NCI-H446 treated with DMSO at 0.1 percent for 48 hours (cell line): Measurements from ENCODE around the gene TST.

Experiments
- DNase-seq: peaks from one replicate; lab custom pipeline; 2025; lab: John Stamatoyannopoulos, UW

TST gene

DNA sequence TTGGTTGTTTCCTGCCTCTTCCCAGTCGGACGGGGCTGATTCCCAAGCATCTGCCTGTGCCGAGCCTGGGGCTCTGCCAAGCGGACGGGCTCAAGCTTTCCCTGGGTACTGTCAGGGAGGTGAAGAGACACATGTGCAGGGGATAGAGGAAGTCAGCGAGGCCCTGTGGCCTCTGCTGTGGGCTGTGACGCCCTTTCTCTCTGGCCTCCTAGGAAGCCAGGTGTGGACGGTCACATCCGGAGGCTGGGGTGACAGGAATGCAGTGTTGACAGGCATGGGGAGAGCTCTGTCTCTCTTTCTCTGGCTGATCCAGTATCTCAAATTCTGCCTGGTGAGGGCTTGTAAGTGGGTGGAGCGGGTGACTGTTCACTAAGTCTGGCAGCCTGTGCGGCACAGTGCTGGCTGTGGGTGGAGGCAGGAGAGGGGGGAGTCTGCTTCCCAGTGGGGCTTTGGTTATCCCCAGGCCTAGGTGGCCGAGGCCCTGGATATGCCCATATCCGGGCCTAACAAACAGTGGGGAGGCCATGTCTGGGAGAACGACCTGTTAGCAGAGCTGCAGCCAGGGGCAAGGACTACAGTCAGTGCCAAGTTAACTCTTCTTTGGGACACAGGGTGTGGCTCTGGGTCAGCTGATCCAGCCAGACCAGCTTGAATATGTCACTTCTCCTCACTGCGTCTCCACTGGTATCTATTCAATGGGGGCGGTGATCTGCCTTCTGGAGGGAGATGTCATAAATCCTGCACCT, 34.2 kb upstream of the TST start:
- DNase-seq = no peak

- DNase-seq = no peak
Observed at GRCh38 chr22:37052386-37053309, 33.4 kb upstream of the TST start.

- no peak for DNase-seq
Observed at GRCh38 chr22:37051391-37052385, 32.4 kb upstream of the TST start, which contains the start of gene KCTD17. KCTD17 (plus strand) TSS chr22:37051742; CDS start chr22:37051761, 19 bp downstream.

DNA sequence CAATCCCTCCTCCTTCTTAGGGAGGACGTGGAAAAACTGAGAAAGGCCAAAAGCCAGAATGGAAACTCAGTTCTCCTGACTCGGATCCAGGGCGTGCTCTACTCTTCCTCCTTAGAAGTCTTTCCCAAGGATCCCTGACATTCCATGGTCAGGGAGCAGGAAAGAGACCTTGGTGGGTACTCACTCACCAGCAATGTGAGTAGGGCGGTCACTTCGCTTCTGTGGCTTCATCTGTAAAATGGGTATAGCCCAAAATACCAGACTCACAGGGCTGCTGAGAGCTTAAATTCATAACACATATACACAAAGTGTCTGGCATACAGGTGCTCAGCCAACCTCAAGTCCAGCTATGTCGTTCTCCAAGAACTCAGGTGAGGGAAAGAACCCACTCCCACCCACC, 31.7 kb upstream of the TST start:
- no peak for DNase-seq

GRCh38 chr22:37049224-37049623, 30.0 kb upstream of the TST start:
- DNase-seq = no peak

- no peak for DNase-seq
Observed at GRCh38 chr22:37048133-37048532, 28.9 kb upstream of the TST start.

GRCh38 chr22:37047006-37047405, 27.8 kb upstream of the TST start:
- no peak for DNase-seq

- DNase-seq = no peak
Observed at GRCh38 chr22:37046589-37046988, 27.3 kb upstream of the TST start.

DNA sequence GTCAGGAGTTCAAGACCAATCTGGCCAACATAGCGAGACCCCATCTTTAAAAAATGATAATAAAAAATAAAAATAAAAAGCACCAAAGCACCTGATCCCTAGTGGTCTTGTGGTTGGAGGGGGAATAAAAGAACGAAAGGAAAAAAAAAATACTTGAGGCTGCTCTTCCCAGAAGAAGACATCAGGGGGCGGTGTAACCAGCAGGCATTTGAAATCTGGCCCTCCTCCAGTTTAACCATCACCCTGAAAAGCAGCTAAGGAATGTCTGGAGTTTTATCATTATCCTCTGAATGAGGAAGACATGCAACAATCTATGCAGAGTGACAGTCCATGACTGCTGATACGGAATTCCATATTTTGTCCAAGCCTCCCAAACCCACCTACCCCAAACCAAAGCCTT, 26.7 kb upstream of the TST start:
- no peak for DNase-seq

GRCh38 chr22:37044634-37045625, 25.7 kb upstream of the TST start:
- DNase-seq = no peak

DNA sequence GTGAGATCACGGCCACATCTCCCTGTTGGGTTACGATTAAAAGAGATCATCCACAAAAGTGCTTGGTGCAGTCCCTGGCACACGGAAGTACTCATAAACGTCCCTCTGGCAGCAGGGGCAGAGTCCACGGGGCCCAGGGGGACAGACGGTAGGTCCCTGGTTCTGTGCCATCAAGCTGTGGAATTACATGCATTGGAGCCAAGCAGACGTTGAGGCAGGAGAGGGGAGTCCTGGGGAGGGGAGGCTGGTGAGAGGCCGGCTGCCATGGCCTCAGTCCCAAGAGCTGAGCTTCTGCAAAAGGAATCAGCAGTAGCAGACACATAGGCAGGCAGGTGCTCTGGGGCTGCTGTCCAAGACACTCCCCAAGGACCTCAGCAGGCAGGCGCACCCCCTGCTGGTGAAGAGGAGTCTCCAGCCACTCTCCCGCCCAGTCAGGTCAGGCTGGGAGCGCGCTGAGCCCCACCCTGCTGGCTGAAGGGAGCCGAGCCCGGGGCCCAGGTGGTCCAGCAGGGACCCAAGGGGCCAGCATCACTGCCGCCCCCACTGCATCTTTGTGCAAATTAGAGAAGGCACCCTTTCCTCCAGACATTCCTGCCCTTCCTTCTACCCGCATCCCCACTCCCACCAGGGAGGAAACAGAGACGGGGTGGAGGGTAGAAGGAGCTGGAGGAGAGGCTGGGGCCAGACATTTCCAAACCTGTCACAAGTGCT, 24.7 kb upstream of the TST start:
- DNase-seq = no peak

DNA sequence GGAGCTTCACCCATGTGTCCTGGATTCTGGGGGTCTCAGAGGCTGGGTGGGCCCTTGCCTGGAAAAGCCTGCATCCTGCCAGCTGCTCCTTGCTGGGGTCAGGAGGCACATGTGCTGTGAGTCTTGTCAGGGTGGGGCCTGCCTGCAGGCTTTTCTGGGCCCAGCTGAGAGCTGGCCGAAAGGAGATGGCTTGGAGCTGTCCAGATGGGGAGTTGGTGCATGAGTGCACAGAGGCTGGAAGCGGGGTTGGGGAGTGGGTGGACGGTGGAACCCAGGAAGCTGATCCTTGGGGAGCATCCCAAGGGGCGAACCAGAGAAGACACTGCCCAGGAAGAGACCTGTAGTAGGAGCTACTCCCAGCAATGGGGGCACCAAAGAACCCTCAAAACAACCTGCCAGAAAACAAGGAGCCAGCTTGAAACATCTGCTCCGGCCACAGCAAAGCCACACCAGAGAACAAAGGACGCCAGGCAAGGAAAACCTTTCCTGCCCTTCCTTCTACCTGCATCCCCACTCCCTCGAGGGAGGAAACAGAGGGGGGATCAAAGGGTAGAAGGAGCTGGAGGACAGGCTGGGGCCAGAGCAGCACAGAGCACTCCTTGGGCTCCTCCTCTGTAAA, 24.1 kb upstream of the TST start:
- DNase-seq = no peak

DNA sequence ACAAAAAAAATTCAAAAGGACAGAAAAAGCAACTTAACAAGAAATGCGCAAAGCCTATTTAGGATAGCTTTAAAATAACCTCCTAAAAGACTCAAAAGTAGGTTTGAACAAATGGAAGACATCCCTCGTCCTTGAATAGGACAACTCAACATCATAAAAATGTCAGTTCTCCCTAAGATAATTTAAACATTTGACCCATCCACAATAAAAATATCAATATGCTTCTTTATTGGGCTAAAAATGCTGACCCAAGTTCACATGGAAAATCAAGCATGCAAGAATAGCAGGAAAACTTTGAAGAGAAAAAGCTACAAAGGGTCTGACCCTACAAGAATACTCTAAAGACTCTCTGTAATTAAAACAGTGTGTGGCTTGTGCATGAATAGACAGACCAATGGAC, 20.2 kb upstream of the TST start:
- DNase-seq = no peak

DNA sequence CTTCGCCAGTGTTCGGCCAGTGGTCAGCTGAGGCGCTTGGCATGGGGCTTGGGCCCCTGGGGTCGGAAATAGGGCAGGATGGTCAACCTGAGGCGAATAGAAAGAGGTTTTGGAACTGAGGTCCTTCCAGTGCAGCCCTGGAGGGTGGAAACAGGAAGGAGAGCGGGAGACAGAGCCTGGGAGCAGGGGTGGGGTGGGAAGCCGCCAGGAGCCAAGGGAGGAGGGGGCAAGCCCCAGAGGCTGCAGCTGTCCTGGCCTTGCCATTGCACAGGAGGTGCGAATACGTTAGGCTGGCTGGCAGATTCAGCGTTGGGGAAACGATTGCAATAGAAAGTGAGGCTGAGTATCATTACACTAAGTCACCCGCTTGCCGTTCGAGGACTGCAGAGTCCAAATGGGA, 18.4 kb upstream of the TST start:
- DNase-seq = no peak

DNA sequence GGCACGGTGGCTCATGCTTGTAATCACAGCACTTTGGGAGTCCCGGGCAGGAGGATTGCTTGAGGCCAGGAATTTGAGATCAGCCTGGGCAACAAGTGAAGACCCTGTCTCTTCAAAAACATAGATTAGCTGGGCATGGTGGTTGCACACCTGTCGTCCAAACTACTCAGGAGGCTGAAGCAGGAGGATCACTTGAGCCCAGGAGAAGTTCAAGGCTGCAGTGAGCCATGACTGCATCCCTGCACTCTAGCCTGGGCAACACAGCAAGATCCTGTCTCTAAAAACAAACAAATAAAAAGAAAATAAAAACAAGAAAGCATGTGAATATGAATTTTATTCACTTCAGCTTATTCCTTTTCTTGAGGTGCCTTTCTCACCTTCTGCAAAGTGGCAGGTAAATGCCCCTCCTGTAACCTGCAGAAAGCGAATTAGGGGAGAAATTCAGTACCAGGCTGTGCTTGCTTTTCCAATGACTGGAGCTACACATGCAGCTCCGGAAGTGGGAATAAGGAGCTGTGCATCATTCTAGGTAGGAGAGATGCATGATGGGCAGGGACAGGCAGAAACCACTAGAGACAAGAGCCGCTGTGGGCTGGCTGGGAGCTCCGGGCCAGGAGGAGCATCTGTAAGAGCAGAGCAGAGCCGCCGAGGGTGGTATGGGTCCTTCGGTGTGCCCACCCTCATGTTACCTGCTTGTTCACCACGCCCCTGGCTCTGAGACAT, 17.6 kb upstream of the TST start:
- no peak for DNase-seq

- DNase-seq = no peak
Observed at GRCh38 chr22:37033605-37034430, 14.6 kb upstream of the TST start.

GRCh38 chr22:37032535-37033460, 13.6 kb upstream of the TST start:
- DNase-seq = no peak
